Psoas muscle (tissue), 8 donors: Measurements from ENCODE around the gene KCNF1. TPM values are rescaled to one million over a fixed set of nuclear protein-coding genes. Genes with fewer than 3 reads are reported as not detected.

Source experiments
- ATAC-seq, 4 donors: fragments of 200-7000 bp; cut with Tn5 transposase; one replicate each; pipeline ENCODE4 v1.9.1; 2020; ENCODE audit warnings: moderate library complexity in 3 of 4, mild to moderate bottlenecking in 2 of 4
- DNase-seq, 2 donors: peaks; one replicate each; pipeline ENCODE4 v3.0.0-alpha.2; 2020
- H3K27ac ChIP-seq: fragments of 200-600 bp; one replicate; pipeline ENCODE4 v1.8.0; 2022
- H3K27me3 ChIP-seq, 3 donors: fragments of 200-600 bp in 1 of 3; one replicate each; pipeline versions ENCODE4 v1.6.1 to v1.8.0; 2013 to 2022; ENCODE audit warnings: low read length in 2 of 3, mild to moderate bottlenecking in 2 of 3, moderate library complexity in 1 of 3; ENCODE audit not compliant: insufficient read depth in 3 of 3
- H3K36me3 ChIP-seq, 2 donors: fragments of 200-600 bp in 1 of 2; one replicate each; pipeline versions ENCODE4 v1.6.1 to v1.8.0; 2013 to 2022; ENCODE audit warnings: low read depth in 1 of 2, mild to moderate bottlenecking in 1 of 2, moderate library complexity in 1 of 2; ENCODE audit not compliant: insufficient read depth in 1 of 2
- H3K4me1 ChIP-seq: fragments of 200-600 bp; one replicate; pipeline ENCODE4 v1.8.0; 2022
- H3K4me3 ChIP-seq: fragments of 200-600 bp; one replicate; pipeline ENCODE4 v1.8.0; 2022; ENCODE audit warnings: mild to moderate bottlenecking
- H3K9me3 ChIP-seq: fragments of 200-600 bp; one replicate; pipeline ENCODE4 v1.8.0; 2022
- CTCF ChIP-seq: fragments of 200-600 bp; IDR thresholded peaks from one replicate; pipeline ENCODE4 v1.8.0; 2022; ENCODE audit warnings: antibody characterized with exemption
- WGBS, 3 donors: extraction: QIAGEN DNeasy Blood & Tissue Kit; methylation state at CpG; one replicate each; pipeline versions ENCODE4 v1.1.6 to v1.1.7; 2013; 5-methylcytosine and 5-hydroxymethylcytosine counted together
- intact Hi-C, 2 donors: fragments of 100-400 bp; cut with DNase I; formaldehyde crosslinking; loops; one replicate each; pipeline versions ENCODE4 v1.11.0 to v1.14.2; 2022
- polyA plus RNA-seq, 3 donors: library from polyadenylated mRNA; stranded (reverse); fragments of 200-250 nt; gene quantifications; one replicate each; pipeline ENCODE4 v1.2.3, GENCODE V29; 2013
- total RNA-seq, 4 donors: library from RNA; stranded (reverse); fragmentation: NEBNext Ultra II Directional in 2 of 4; extraction: Animal tissue kit (Norgen Biotek cat#: 25700) in 2 of 4; gene quantifications; one replicate each; pipeline versions ENCODE4 v1.2.1 to v1.2.4, GENCODE V29; 2021 to 2023
- donor health status: healthy with polysubstance abuse.
- donor health status: DM: no; HTN: no; CAD: no; lungs with moderate emphysema.
- donor health status: Bipolar disorder and iron deficiency.
- donor health status: healthy.
- donor health status: DM: yes; HTN: yes; CAD: no.
- donor health status: DM: no; HTN: no; CAD: no.
- donor health status: DM: no; HTN: no; CAD: no.
- donor health status: DM: yes; HTN: yes; CAD: no.

The KCNF1 gene
- total and polyA plus RNA-seq, 7 donors, result 0.06 to 0.07 TPM; not detected in 5

GRCh38 chr2:10882568-10882967, 29.2 kb upstream of the KCNF1 start:
- Histone ChIP-seq H3K9me3 (no peaks in the 10 kb centered on the region), H3K36me3 (no peaks in the 10 kb centered on the region), H3K4me1 (no peaks in the 10 kb centered on the region), H3K4me3 (no peak overlapping the region), H3K27ac (no peak overlapping the region), H3K27me3 (no peaks in the 10 kb centered on the region)
- 80 to 82% (median 80%) methylated on average over 3 of the region's 3 CpGs for WGBS, 3 donors
- intact Hi-C loops, result no loop called here
- ATAC-seq (no peak), DNase-seq (no peak)
- TF ChIP-seq CTCF, result no peak

DNA sequence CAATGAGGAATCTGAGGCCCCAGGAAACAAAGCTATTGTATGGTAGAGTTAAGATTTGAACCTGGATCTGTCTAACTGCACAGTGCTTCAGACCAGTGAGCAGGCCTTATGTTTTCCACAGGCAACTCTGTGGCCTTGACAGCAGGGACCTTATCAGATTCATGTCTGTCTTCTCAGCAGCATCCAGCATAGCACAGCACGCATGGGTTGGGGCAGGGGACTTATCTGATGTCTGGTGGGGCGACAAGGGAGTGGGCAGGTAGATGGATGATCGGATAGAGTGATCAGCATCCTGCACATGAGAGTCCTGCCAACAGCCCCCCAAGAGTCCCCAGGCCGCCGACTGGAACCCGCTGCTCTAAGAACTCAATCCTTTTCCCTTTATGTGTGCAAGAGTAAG, 28.7 kb upstream of the KCNF1 start:
- DNase-seq (no peak), ATAC-seq (no peak)
- H3K4me1 ChIP-seq, result no peaks in the 10 kb centered on the region
- no peak overlapping the region for H3K4me3 ChIP-seq
- H3K36me3 ChIP-seq, result no peaks in the 10 kb centered on the region
- H3K9me3 ChIP-seq, result no peaks in the 10 kb centered on the region
- intact Hi-C loops, result no loop called here
- no peaks in the 10 kb centered on the region for H3K27me3 ChIP-seq
- no peak for TF ChIP-seq CTCF
- 80 to 87% (median 82%) methylated on average over 6 of the region's 6 CpGs for WGBS, 3 donors
- H3K27ac ChIP-seq, result no peak overlapping the region

- Histone ChIP-seq H3K27ac (no peak overlapping the region), H3K36me3 (no peaks in the 10 kb centered on the region), H3K9me3 (no peaks in the 10 kb centered on the region), H3K27me3 (peaks cover 0 to 3% (median 0%) of the 10 kb centered on the region in 3 donors), H3K4me1 (no peaks in the 10 kb centered on the region), H3K4me3 (no peak overlapping the region)
- TF ChIP-seq CTCF, result no peak
- 61 to 63% (median 62%) methylated on average over 10 of the region's 10 CpGs for WGBS, 3 donors
- no peak for DNase-seq
- ATAC-seq, result no peak
- intact Hi-C loops, result no loop called here
These were observed 27.8 kb upstream of the KCNF1 start for GRCh38 chr2:10883801-10884478.

- no peak for ATAC-seq
- no peaks in the 10 kb centered on the region for H3K9me3 ChIP-seq
These were observed 27.2 kb upstream of the KCNF1 start for GRCh38 chr2:10884574-10884975.

More at GRCh38 chr2:10884574-10884975, 27.2 kb upstream of the KCNF1 start:
- no peaks in the 10 kb centered on the region for H3K36me3 ChIP-seq
- 62 to 73% (median 67%) methylated on average over 5 of the region's 5 CpGs for WGBS, 3 donors
- H3K27me3 ChIP-seq, result peaks cover 0 to 3% (median 0%) of the 10 kb centered on the region in 3 donors
- H3K4me3 ChIP-seq, result no peak overlapping the region
- intact Hi-C loops, result no loop called here
- H3K27ac ChIP-seq, result no peak overlapping the region
- H3K4me1 ChIP-seq, result no peaks in the 10 kb centered on the region
- no peak for DNase-seq
- no peak for TF ChIP-seq CTCF
